HPDE6-E6E7 (cell line): ENCODE measurements around the gene SULF2.
A peak's percentile ranks its signal among the peaks of the same experiment; 100 is the strongest.

Experiments
- DNase-seq: peaks from one replicate; pipeline ENCODE4 v3.0.0; 2011; ENCODE audit warnings: missing footprints; ENCODE audit errors: extremely low spot score

The SULF2 gene

DNA sequence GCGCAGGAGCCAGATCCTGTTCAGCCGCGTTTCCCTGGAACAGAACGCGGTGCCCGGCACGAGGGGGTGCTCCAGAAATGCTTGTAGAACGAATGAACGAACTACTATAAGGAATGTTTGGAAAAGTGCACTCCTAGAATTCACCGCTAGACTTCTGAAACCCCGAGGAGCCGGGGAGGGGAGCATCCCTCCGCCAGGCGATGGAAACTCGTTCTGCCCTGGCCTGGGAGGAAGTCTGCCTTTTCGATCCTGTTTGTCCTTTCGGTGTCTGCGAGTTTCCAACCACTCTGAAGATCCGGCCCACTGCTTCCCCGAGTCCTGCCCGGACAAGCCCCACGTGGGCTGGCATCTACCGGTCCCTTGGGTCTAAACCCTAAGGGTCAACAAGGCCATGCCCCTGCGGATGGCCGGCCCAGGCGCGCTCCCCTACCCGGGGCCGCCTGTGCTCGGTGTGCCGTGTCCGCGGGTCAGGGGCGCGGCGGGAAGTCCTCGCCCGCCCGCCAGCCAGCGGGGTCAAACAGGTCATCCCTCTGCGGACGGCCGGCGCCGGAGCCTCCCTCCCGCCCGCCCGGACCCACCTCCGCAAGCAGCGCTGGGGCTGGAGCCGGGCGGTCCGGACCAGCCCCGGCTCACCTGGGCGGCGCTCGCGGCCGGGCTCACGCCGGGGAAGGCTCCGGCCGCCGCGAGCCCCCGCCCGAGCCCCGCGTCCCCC, 526 bp downstream of the SULF2 start:
- peak; percentile 64 for DNase-seq

GRCh38 chr20:47783828-47784598, 1.3 kb downstream of the SULF2 start:
- no peak for DNase-seq

DNA sequence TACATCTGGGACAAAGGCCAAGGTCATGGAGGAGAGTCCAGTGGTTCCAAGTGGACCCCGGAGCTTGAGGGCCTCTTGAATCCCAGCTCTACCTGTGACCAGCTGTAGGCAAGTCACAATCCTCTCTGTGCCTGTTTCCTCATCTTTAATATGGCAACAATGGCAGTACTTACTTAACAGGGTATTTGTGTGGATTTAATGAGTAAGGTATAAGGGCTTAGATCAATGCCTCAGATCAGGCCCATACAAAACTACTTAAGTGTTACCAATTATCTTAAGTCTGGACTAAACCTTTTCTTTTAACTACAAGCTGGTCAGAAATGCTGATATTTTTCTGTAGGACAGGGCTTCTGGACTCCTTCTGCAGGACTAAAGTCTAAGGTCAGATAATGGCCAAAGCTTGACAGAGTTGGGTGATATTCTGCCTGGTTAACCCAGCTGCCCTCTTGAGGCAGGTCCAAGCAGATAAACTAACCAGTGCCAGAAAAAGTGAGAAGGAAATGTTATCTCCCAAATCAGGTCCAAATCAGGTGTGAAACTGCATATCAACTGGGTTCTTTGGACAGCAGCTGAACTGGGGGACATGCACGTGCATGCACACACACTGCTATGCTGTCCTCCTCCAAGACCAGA, 2.2 kb downstream of the SULF2 start:
- DNase-seq, result no peak

DNA sequence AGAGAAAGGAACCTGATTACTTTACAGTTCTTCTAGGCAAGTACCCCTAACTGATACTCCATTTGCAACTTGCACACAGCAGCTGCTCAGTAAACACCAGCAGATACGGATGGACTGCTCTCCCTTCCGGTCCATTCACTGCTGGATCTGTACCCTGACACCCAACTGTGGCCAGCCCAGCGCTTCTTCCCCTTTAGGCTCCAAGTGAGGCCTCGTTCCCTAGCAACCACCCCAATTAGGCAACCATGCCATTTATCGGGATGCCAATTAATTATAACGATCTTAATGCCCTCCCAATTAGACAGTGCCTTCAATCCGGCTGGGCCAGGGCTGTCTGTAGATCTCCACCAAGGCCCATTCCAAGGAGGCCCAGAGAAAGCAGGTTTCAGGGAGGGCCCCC, 3.2 kb downstream of the SULF2 start:
- no peak for DNase-seq

- DNase-seq, result no peak
Observed at GRCh38 chr20:47781632-47782031, 3.6 kb downstream of the SULF2 start.

GRCh38 chr20:47780720-47781389, 4.4 kb downstream of the SULF2 start:
- no peak for DNase-seq

DNA sequence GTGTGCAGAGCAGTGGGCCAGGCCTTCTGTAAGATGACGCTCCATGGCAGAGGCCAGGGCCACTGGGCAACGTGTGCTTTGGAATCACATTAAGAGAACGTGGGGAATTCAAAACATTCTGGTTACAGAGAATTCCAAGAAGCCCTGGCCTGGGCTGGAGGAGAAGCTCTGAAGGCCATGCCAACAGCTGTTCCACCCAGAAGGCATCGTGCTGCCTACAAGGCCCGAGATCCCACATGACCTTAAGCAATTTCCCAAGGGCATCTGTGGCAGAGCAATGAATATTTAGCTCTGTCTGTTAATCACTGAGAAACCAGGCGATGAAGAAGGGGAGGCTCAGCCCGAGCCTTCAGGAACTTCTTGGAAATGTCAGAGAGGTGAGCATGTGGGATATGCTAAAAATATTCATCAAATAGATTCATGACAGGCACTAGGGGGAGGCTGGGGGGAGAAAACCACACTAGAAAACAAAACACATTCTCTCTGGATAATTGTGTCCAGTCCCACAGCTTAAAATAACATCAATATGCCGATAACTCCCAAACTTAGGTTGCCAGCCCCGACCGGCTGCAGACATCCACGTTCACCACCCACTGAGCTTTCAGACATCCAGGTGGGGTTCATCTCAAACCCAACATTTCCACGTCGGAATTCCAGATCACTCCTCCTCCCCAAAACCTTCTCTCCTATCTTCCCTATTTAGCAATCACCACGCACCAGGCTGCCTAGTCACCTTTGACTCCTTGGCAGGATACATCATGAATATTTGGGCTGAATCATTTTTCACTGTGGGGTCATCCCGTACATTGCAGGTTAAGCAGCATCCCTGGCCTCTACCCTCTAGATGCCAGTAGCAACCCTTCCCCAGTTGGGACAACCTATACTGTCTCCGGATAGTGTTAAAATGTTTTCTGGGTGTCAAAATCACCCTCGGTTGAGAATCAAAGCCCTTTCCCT, 6.6 kb downstream of the SULF2 start:
- no peak for DNase-seq

GRCh38 chr20:47777220-47777619, 8.1 kb downstream of the SULF2 start:
- no peak for DNase-seq

DNA sequence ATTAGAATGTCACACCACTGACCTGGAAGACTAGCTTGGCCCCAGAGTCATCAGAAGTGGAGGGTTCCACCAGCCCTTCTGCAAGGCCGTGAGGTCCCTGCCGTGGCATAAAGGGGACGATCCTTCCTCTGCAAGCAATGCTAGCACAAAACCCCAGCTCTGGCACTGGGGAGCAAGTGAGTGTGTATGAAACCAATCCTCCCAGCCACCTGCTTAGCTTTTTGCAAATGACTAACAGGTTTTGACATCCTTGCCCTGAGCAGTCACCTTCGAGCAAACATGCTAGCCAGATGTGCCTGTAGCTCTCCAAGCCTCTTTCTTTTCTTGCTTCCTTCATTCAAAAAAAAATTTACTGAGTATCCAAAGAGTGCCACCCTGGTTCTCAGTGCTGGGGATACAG, 8.6 kb downstream of the SULF2 start:
- no peak for DNase-seq

GRCh38 chr20:47775841-47776240, 9.4 kb downstream of the SULF2 start:
- DNase-seq, result no peak

GRCh38 chr20:47775039-47775438, 10.2 kb downstream of the SULF2 start:
- no peak for DNase-seq

DNA sequence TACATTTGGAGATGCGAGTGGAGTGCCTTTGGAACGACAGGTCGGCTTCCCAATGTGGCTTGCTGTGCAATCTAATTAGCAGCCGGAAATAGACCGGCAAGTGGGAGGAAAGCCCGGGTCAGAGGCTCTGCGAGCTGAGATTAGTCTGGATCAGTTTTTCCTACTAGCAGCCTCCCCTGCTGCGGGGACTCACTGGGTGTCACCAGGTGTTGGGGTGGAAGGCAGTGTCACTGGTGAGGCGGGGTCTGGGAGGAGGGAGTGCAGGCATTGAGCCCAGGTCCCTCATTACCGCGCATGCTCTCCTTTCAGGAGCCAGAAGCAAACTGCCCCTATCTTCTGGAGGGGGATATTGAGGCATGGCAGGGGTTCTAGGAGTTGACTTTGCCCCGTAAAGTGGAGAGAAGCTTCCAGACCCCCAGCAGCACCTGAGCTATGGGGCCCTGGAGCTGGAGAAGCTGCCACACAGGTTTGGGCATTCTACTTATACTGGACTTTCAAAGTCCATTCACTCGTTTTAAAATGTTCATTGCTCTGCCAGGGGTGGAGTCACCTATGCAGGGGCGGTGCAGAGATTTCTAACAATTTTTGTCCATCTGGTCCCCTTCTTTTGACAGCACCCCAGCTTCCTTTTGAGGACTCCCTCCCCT, 11.0 kb downstream of the SULF2 start:
- no peak for DNase-seq

DNA sequence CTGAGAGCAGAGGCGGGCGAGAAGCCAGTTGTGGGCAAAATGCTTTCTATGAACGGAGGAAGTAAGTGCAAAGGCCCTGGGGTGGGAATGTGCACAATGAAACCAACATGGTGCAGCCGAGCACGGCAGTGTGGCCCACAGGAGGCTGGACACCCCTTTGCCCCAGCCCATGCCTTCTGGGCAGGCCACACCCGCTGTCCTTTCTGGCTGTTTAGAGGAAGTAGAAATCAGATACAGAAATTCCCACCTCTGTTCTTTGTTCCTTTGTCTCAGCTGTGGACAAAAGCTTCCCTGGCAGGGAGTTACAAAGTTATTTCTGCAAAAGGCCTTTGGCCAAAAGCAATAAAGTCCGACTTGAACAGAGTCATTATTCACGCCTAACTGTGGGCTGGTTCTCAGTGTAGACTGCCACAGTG, 11.9 kb downstream of the SULF2 start:
- DNase-seq, result no peak

GRCh38 chr20:47770935-47771334, 14.3 kb downstream of the SULF2 start:
- no peak for DNase-seq

- no peak for DNase-seq
Observed at GRCh38 chr20:47768016-47768824, 17.1 kb downstream of the SULF2 start.

- DNase-seq, result no peak
Observed at GRCh38 chr20:47765691-47766594, 19.3 kb downstream of the SULF2 start.

GRCh38 chr20:47765271-47765670, 20.0 kb downstream of the SULF2 start:
- DNase-seq, result no peak

DNA sequence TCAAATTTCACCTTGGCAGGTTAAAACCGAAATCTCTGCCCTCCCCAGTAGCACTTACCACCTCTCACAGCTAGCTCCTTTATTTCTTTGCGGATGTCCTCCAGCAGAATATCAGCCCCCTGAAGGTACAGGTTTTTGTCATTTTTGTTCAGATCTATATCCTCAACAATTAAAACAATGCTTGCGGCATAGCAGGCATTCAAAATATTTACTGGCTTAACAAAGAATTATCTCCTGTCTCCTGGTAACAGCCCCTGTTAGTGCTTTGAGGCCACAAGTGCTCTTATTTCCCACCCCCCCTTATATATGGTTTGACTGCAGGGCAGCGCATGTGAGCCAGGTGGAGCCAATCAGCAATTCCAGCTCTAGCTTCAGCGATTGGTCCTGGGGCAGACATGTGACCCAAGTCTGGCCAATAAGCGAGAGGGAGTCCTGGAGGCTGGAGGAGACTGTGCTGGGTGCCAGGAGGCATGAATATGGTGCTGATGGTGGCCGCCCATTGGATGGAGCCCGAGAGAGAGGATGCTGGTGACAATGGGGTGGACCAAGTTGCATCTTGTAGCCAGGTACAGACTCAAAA, 21.0 kb downstream of the SULF2 start:
- DNase-seq, result no peak
